Activated T-cell treated with anti-CD3 and anti-CD28 coated beads for 48 hours (primary cell): ENCODE measurements around the gene CYB561A3.

ENCODE experiments used
- DNase-seq: peaks from one replicate; pipeline ENCODE4 v3.0.0-alpha.2; 2020; ENCODE audit warnings: low read depth

CYB561A3 gene

GRCh38 chr11:61325649-61326414 lies 35.9 kb downstream of the CYB561A3 start:
- no peak for DNase-seq

- no peak for DNase-seq
Observed at GRCh38 chr11:61315260-61315659, 46.4 kb downstream of the CYB561A3 start.

GRCh38 chr11:61310749-61311148 lies 50.9 kb downstream of the CYB561A3 start:
- no peak for DNase-seq

- no peak for DNase-seq
Observed at GRCh38 chr11:61309739-61310138, 51.9 kb downstream of the CYB561A3 start.

- DNase-seq = no peak
Observed at GRCh38 chr11:61309141-61309540, 52.5 kb downstream of the CYB561A3 start.

GRCh38 chr11:61307354-61307753 lies 54.3 kb downstream of the CYB561A3 start:
- DNase-seq = no peak

- DNase-seq = no peak
Observed at GRCh38 chr11:61306221-61306620, 55.5 kb downstream of the CYB561A3 start.

- DNase-seq = no peak
Observed at GRCh38 chr11:61305417-61305816, 56.3 kb downstream of the CYB561A3 start.

- no peak for DNase-seq
Observed at GRCh38 chr11:61303725-61304124, 58.0 kb downstream of the CYB561A3 start.

- DNase-seq = no peak
Observed at GRCh38 chr11:61302550-61302949, 59.1 kb downstream of the CYB561A3 start.
